Right lobe of liver (tissue), 4 donors: ENCODE results near the gene CRYBA4.

Experiments used
- CTCF ChIP-seq, 4 donors: fragments of 200-600 bp in 3 of 4; fragments of 450-650 bp in 1 of 4; IDR thresholded peaks; one replicate each; pipeline versions ENCODE4 v1.5.1 to v1.8.0; 2016 to 2022; ENCODE audit warnings: antibody characterized with exemption in 4 of 4, mild to moderate bottlenecking in 2 of 4
- POLR2A ChIP-seq: fragments of 450-650 bp; IDR thresholded peaks from one replicate; pipeline ENCODE4 v1.6.1; 2017; ENCODE audit warnings: antibody characterized with exemption, mild to moderate bottlenecking
- donor health status: DM: no; HTN: no; CAD: no.
- donor health status: DM: no; HTN: no; CAD: no.
- donor health status: DM: no; HTN: yes; CAD: no.

DNA sequence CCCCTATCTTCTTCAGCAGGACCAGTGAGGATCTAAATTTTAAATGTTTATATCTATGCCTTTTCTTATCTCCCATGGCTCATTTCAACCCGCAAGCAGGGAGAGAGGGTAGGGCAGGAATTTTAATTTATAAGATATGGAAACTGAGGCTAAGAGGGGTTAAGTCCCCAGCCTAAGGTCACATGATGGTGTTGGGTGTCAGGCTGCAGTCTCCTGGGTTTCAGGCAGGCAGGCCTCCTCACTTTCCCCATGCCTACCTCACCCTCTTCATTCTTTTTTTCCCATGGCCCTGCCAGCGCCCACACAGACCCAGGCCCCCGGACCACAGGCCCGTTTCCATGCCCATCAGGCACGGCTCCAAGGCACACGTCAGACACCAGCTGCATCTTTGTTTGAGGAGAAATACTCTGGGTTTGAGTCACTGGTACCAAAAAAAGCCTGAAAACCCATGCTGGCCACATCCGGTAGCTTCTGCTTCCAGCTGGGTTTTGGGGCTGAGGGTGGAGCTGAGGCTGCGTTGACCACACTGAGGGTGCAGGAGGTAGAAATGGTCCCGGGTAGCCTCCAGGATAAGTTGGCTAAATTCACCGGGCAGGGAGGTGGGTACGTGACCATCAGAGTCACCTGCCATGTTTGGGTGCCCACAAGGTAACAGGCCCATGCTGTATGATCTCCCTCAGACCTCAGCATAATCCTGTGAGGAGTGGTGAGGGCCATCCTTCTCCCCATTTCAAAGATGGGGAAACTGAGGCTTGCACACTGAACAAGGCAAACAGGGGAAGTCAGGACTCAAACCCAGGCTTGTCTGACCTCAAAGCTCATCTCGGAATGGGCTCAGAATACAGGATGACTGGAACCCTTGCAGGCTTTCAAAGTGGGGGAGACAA is 11.4 kb upstream of the CRYBA4 start:
- TF ChIP-seq POLR2A (no peak), CTCF (IDR thresholded peaks at IDR 0.05) (no peak)
